GM18951 (cell line): Measurements from ENCODE around the gene DERL2.

ENCODE experiments used
- POLR2A ChIP-seq: IDR thresholded peaks from 4 replicates; pipeline ENCODE4 v1.6.1; 2011; ENCODE audit warnings: mild to moderate bottlenecking; ENCODE audit not compliant: insufficient read length, insufficient read depth; ENCODE audit errors: extremely low read depth
- in situ Hi-C: fragments of 300-500 bp; cut with MboI; formaldehyde crosslinking; loops from one replicate; pipeline ENCODE4 v1.12.0; 2022; ENCODE audit warnings: low sequenced_read_pairs, mixed read lengths, inconsistent platforms; ENCODE audit not compliant: unreplicated experiment

Gene DERL2

GRCh38 chr17:5485270-5486205 is at the start of gene DERL2:
Gene DERL2, minus strand, starts transcription at chr17:5486178. Its CDS starts 17 bp downstream, at chr17:5486161.
- TF ChIP-seq POLR2A, result peak; percentile 48
- in situ Hi-C loops, result no loop called here

DNA sequence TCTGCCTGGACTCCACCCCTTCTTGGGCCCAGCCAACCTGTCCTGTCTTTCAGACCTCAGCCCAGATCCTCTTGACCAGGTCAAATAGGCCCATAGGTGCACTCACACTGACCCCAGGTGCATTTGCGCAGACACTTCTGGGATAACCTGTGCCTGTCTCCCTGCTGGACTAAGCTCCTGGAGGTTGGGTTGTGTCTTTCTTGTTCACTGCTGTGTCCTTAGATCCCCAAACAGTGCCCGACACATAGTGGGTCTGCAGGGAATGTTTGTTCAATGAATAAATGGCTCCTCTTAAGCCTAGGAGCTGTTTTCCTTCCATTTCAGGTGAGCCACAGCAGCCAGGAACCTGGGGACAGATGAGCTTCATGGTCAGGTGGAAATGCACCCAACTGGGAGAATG is 49.5 kb upstream of the DERL2 start:
- no peak for TF ChIP-seq POLR2A
- in situ Hi-C loops, result no loop called here

DNA sequence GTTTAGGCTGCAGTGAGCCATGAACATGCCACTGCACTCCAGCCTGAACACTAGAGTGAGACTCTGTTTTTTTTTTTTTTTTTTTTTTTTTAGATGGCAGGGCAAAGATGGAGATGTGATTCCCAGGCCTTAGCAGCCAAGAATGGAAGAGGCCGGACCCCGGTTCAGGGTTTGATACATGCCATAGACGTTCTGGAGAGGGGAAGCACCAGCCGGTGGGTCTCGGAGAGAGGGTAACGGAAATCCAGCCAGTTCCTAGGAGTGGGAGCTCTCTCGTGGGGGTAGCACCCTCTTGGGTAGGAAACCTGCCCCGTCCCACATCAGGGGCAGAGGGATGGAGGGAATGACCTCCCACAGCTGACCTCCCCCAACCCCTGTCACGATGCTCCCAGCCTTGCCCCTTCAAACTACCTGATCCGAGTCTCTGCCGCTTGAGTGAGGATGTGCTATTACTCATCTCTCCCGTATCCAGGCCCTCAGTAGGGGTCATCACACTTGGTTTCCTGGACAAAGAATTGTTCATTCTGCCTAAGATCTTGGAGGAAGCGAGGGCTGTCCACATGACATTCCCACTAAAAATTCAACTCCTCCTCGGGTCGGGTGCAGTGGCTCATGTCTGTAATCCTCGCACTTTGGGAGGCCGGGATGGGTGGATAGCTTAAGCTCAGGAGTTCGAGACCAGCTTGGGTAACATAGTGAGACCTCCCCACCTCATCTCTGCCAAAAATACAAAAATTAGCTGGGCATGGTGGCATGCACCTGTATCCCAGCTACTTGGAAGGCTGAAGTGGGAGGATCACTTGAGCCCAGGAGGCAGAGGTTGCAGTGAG is 47.7 kb upstream of the DERL2 start:
- in situ Hi-C loops, result no loop called here
- TF ChIP-seq POLR2A, result no peak

DNA sequence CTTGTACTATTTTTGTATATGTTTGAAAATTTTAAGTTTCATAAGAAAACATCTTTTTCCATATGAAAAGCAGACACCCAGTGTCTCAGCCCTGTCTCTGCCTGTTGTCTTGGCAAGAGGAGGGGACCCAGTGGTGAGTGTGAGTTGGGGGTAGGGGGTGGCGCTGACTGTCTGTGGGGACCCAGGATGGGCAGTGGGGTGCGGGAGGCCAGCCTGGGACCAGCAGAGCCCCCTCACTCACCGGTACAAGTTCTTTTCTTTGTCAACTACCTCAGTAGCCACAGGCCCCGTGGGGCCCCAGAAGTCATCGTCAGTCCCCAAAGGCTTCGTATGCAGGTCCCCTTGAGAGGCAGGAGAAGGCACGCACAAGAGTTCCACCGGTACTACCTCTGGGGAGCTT is 46.6 kb upstream of the DERL2 start:
- TF ChIP-seq POLR2A, result no peak
- in situ Hi-C loops, result no loop called here

- no peak for TF ChIP-seq POLR2A
- in situ Hi-C loops, result no loop called here
Measured at GRCh38 chr17:5531085-5531418, 45.1 kb upstream of the DERL2 start.

DNA sequence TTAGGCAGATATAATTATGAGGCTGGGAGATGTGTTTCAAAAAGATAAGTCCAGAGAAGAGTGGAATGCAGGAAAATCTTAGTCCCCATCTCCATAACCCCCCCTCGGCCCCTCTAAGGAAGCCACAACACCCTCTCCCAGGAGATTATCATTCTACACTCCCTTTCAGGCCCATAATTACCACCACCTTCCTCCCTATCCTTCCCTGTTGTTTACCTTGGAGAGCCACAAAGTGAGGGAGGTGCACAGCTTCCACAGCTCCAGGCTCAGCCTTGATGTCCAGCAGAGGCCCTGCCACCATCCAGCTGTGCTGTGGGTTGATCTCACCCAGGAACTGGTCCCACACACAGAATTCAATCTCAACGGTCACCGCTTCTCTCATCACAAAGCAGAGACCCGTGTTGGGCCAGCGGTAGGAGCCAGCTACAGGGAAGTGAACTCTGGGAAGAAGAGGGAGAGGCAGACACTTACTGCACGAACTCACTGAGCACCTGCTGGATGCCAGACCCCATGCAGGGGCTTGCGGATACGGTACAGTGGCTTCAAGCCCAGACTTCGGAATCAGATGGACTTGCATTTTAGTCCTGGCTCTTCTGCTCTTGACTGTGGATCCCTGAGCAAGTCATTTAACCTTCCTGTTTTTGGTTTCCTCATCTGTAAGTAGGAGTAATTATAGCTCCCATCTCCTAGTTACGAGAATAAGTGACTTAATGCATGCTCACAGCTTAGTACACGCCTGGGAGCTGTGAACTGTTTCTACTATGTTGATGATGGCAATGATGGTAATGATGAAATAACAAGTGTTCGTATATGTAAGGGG is 44.5 kb upstream of the DERL2 start:
- in situ Hi-C loops, result no loop called here
- no peak for TF ChIP-seq POLR2A

GRCh38 chr17:5527601-5528250 is 41.7 kb upstream of the DERL2 start:
- no peak for TF ChIP-seq POLR2A
- in situ Hi-C loops, result no loop called here

DNA sequence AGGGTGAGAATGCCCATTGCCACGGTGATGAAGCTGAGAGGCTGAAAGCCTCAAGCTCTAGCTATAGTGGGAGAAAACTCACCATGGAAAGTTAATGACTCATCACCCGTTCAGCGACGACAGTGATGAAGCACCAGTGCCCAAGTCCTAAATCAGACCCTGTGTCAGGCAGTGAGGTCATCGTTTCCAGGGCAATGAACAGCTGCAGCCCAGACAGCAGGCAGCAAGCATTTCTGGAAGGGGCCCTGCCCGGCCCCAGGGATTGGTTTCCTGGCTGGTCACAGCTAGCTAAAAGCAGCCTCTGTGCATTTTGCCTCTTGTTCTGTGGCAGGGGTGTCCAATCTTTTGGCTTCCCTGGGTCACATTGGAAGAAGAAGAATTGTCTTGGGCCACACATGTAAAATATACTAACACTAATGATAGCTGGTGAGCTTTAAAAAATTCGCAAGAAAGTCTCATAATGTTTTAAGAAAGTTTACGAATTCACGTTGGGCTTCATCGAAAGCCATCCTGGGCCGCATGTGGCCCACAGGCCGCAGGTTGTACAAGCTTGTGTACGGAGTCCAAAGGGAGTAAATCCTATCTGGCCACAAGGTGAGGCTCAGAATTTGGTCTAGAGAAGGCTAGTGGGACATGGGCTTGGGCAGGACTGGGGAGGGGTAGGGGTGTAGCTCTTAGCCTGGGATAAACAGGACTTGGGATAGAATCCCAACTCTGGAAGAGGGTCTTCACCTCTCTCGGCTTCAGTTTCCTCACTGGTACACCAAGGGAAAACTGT is 41.0 kb upstream of the DERL2 start:
- in situ Hi-C loops, result no loop called here
- no peak for TF ChIP-seq POLR2A

GRCh38 chr17:5523249-5523648 is 37.3 kb upstream of the DERL2 start:
- TF ChIP-seq POLR2A, result no peak
- in situ Hi-C loops, result no loop called here

DNA sequence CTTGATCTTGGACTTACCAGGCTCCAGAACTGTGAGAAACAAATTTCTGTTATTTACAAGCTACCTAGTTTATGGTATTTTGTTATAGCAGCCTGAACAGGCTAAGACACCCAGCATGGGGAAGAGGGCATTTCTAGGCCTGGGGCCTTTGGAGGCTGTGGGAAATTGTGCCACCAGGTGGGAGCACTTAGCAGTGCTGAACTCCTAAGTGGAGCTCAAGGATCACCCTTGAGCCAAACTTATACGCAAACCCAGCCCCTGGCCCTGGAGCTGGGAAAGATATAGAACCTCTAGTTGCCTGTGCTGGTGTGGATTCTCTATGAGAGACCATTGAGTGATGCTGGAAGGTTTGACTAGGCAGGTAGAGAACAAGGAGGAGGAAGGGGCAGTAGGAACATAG is 36.5 kb upstream of the DERL2 start:
- no peak for TF ChIP-seq POLR2A
- in situ Hi-C loops, result no loop called here

- no peak for TF ChIP-seq POLR2A
- in situ Hi-C loops, result no loop called here
Measured at GRCh38 chr17:5516060-5516792, 30.2 kb upstream of the DERL2 start.
